Endothelial cell of umbilical vein (primary cell): ENCODE data around the gene PARVA.

Experiments used
- MYC ChIP-seq: IDR thresholded peaks from one replicate; pipeline ENCODE4 v1.6.1; 2011; ENCODE audit warnings: mild to moderate bottlenecking, low read depth, low read length
- TF ChIP-seq, protein P1 (sequence below), 2 donors: IDR thresholded peaks; 1 replicate in 1 of 2; 2 replicates in 1 of 2; pipeline ENCODE4 v1.5.1; 2011; ENCODE audit warnings: low read length in 2 of 2, mild to moderate bottlenecking in 2 of 2, moderate library complexity in 2 of 2, control low read depth in 1 of 2, inconsistent platforms in 1 of 2, low read depth in 1 of 2; ENCODE audit not compliant: insufficient read depth in 1 of 2; ENCODE audit errors: extremely low read depth in 1 of 2

DNA sequence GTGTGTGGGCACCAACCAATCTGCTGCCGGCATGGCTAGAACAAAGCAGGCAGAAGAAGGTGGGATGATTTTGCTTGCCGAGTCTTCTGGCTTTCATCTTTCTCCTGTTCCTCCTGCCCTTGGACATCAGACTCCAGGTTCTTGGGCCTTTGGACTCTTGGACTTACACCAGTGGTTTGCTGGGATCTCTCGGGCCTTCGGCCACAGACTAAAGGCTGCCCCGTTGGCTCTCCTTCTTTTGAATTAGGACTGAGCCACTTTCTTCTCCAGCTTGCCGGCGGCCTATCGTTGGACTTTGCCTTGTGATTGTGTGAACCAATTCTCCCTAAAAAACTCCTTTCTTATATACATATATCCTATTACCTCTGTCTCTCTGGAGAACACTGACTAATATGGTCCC, 168.8 kb downstream of the PARVA start:
- TF ChIP-seq MYC, result no peak
- TF ChIP-seq, protein P1, sequence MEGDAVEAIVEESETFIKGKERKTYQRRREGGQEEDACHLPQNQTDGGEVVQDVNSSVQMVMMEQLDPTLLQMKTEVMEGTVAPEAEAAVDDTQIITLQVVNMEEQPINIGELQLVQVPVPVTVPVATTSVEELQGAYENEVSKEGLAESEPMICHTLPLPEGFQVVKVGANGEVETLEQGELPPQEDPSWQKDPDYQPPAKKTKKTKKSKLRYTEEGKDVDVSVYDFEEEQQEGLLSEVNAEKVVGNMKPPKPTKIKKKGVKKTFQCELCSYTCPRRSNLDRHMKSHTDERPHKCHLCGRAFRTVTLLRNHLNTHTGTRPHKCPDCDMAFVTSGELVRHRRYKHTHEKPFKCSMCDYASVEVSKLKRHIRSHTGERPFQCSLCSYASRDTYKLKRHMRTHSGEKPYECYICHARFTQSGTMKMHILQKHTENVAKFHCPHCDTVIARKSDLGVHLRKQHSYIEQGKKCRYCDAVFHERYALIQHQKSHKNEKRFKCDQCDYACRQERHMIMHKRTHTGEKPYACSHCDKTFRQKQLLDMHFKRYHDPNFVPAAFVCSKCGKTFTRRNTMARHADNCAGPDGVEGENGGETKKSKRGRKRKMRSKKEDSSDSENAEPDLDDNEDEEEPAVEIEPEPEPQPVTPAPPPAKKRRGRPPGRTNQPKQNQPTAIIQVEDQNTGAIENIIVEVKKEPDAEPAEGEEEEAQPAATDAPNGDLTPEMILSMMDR (IDR thresholded peaks at IDR 0.05; ENCODE audit: extremely low read depth in 1 of 2, insufficient read depth in 1 of 2, low read depth in 1 of 2, low read length in 2 of 2), result no peak
